CD4-positive, alpha-beta memory T cell (primary cell): ENCODE measurements around the gene CCT6B. TPM values are rescaled to one million over a fixed set of nuclear protein-coding genes. Genes with fewer than 3 reads are reported as not detected.

Experiments used
- polyA plus RNA-seq, 2 donors: library from polyadenylated mRNA; unstranded; fragments of 300-500 nt; fragmentation: Illumina TruSeq; gene quantifications; one replicate each; pipeline ENCODE4 v1.2.3, GENCODE V29; 2021
- total RNA-seq, 2 experiments: library from RNA; stranded (reverse); gene quantifications; one replicate each; pipeline ENCODE4 v1.2.3, GENCODE V29; 2021

CCT6B gene
- total and polyA plus RNA-seq, 4 experiments from 2014 or later = 0.61 to 2.1 (median 1.8) TPM

Other genes with a start within 250 kb of the CCT6B start
- gene ZNF830, start 80 bp upstream of the CCT6B start, total RNA-seq = 10 to 100 TPM; 41.0 to 44.0 TPM
- gene ZNF830, start 80 bp upstream of the CCT6B start, polyA plus RNA-seq = 10 to 100 TPM; 16.7 to 24.3 TPM
- gene LIG3, start 19.1 kb upstream of the CCT6B start, total RNA-seq = 10 to 100 TPM; 41.9 to 50.8 TPM
- 10 to 100 TPM in 1 of 2 donors, 1 to 10 TPM in 1; 7.7 to 16.3 TPM for gene LIG3, start 19.1 kb upstream of the CCT6B start, polyA plus RNA-seq
- 10 to 100 TPM; 72.1 to 82.3 TPM for gene RFFL, start 102.2 kb upstream of the CCT6B start, total RNA-seq
- gene RFFL, start 102.2 kb upstream of the CCT6B start, polyA plus RNA-seq = 10 to 100 TPM; 48.3 to 51.0 TPM
- 10 to 100 TPM; 21.5 to 29.2 TPM for gene RAD51D, start 158.4 kb upstream of the CCT6B start, total RNA-seq
- gene RAD51D, start 158.4 kb upstream of the CCT6B start, polyA plus RNA-seq = 10 to 100 TPM in 1 of 2 donors, 1 to 10 TPM in 1; 6.1 to 12.0 TPM
- gene FNDC8, start 160.2 kb upstream of the CCT6B start, total RNA-seq = not detected
- gene FNDC8, start 160.2 kb upstream of the CCT6B start, polyA plus RNA-seq = not detected
- 10 to 100 TPM; 20.1 to 20.5 TPM for gene NLE1, start 180.8 kb upstream of the CCT6B start, total RNA-seq
- 1 to 10 TPM; 4.4 to 4.8 TPM for gene NLE1, start 180.8 kb upstream of the CCT6B start, polyA plus RNA-seq
- under 1 TPM; 0.69 to 0.73 TPM for gene UNC45B, start 186.4 kb upstream of the CCT6B start, total RNA-seq
- under 1 TPM; 0.13 to 0.58 TPM for gene UNC45B, start 186.4 kb upstream of the CCT6B start, polyA plus RNA-seq
- gene SLC35G3, start 232.9 kb upstream of the CCT6B start, total RNA-seq = not detected
- under 1 TPM in 1 of 2 donors, not detected in 1; 0.09 TPM for gene SLC35G3, start 232.9 kb upstream of the CCT6B start, polyA plus RNA-seq